Ascending aorta (tissue), 2 donors: Measurements from ENCODE around the gene HIP1R. TPM values are rescaled to one million over a fixed set of nuclear protein-coding genes. Genes with fewer than 3 reads are reported as not detected.

Experiments used
- DNase-seq, 2 donors: peaks; one replicate each; pipeline ENCODE4 v3.0.0-alpha.2; 2019; ENCODE audit warnings: low spot score in 2 of 2
- H3K27ac ChIP-seq, 2 donors: fragments of 200-600 bp; sonication (generic); one replicate each; pipeline ENCODE4 v1.5.1; 2016 to 2017; ENCODE audit warnings: mild to moderate bottlenecking in 1 of 2
- H3K27me3 ChIP-seq: fragments of 200-600 bp; sonication (generic); one replicate; pipeline ENCODE4 v1.5.1; 2017
- H3K36me3 ChIP-seq, 2 donors: fragments of 200-600 bp; sonication (generic); one replicate each; pipeline ENCODE4 v1.5.1; 2016
- H3K4me1 ChIP-seq, 2 donors: fragments of 200-600 bp; sonication (generic); one replicate each; pipeline ENCODE4 v1.5.1; 2016 to 2017; ENCODE audit warnings: mild to moderate bottlenecking in 1 of 2
- H3K4me3 ChIP-seq, 2 donors: fragments of 200-600 bp; sonication (generic); one replicate each; pipeline ENCODE4 v1.5.1; 2016 to 2017; ENCODE audit warnings: mild to moderate bottlenecking in 1 of 2
- H3K9me3 ChIP-seq, 2 donors: fragments of 200-600 bp; sonication (generic); one replicate each; pipeline ENCODE4 v1.5.1; 2016
- intact Hi-C: fragments of 100-400 bp; cut with DNase I; formaldehyde crosslinking; loops from one replicate; pipeline ENCODE4 v1.15.1; 2023
- total RNA-seq: library from RNA; depleted of rRNA; stranded (reverse); fragments of >200 nt; gene quantifications from one replicate; pipeline ENCODE4 v1.1.0, GENCODE V29; 2016
- TF ChIP-seq, protein P1 (sequence below), 3 experiments: fragments of 200-600 bp in 2 of 3; fragments of 450-650 bp in 1 of 3; sonication (generic) in 2 of 3; IDR thresholded peaks; one replicate each; pipeline ENCODE4 v1.5.1; 2016 to 2019; ENCODE audit warnings: antibody characterized with exemption in 3 of 3, mild to moderate bottlenecking in 1 of 3, moderate library complexity in 1 of 3

Gene HIP1R
- total RNA-seq, 1 donor from 2014 or later = 98.7 TPM

DNA sequence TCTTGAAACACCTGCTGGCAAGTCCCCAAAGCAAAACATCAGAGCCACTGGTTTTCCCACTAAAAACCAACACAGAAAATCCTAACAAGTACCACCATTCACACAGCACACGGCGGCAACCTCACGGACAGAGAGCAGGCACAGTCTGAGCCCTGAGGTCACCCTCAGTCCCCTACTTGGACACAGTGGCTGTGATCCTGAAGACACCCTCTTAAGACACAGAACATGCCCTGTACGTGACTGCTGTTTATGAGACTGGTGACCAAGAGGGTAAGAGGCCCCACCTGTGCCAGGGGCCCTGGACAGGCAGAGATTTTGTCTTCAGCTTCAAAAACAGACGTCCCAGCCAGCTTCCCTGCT is 29.6 kb downstream of the HIP1R start:
- TF ChIP-seq, protein P1, sequence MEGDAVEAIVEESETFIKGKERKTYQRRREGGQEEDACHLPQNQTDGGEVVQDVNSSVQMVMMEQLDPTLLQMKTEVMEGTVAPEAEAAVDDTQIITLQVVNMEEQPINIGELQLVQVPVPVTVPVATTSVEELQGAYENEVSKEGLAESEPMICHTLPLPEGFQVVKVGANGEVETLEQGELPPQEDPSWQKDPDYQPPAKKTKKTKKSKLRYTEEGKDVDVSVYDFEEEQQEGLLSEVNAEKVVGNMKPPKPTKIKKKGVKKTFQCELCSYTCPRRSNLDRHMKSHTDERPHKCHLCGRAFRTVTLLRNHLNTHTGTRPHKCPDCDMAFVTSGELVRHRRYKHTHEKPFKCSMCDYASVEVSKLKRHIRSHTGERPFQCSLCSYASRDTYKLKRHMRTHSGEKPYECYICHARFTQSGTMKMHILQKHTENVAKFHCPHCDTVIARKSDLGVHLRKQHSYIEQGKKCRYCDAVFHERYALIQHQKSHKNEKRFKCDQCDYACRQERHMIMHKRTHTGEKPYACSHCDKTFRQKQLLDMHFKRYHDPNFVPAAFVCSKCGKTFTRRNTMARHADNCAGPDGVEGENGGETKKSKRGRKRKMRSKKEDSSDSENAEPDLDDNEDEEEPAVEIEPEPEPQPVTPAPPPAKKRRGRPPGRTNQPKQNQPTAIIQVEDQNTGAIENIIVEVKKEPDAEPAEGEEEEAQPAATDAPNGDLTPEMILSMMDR (IDR thresholded peaks at IDR 0.05) = no peak
- H3K9me3 ChIP-seq = no peaks in the 10 kb centered on the region
- intact Hi-C loops = no loop called here
- DNase-seq = no peak
- H3K27ac ChIP-seq = no peak overlapping the region
- H3K27me3 ChIP-seq = no peaks in the 10 kb centered on the region
- peaks cover 65 to 80% of the 10 kb centered on the region in 2 donors for H3K36me3 ChIP-seq
- H3K4me1 ChIP-seq = peaks cover 5% of the 10 kb centered on the region in 2 donors
- no peak overlapping the region for H3K4me3 ChIP-seq

DNA sequence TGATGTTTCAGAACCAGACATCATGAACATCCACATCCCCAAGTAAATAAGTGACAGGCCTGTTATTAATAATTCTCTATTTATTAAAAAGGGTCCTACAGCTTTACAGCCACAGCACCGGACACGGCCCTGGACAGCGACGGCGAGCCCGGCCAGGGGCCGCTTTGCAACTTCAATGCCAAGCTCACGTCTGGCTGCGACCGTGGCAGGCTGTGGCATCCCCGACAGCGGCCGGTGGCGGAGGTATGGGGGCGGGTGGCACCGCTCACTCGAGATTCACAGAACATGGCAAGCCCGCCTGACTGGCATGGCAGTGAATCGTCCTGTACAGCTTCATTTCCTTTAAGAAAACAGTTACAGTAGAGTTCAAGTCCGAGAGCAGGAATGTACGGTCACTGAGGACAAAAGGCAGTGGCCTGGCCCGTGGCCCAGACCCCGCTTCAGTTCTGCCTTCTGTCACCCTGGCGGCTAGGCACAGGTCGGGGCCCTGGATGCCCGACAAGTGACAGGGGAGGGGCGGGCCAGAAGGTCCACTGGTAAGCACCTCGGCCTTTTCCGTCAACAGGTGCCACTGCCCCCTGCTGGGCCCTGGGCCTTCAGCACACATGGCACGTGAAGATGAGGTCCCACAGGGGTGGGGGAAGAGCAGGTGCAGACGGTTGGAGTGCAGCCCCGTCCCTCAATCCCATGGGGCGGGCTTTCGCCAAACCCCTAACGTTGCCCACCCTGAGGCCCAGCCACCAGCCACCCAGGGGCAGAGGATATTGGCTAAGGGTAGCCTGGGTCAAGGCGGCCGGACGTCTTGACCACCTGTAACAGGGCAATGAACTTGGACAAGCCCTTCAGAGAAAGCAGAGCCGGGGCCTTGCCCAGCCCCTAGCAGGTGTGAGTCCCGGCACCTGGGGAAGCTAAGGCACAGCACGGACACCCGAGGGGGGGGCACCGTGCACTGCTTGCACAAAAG is 30.3 kb downstream of the HIP1R start:
- Histone ChIP-seq H3K9me3 (no peaks in the 10 kb centered on the region), H3K27me3 (no peaks in the 10 kb centered on the region), H3K4me1 (peaks cover 2 to 5% of the 10 kb centered on the region in 2 donors), H3K4me3 (no peak overlapping the region), H3K36me3 (peaks cover 66 to 82% of the 10 kb centered on the region in 2 donors), H3K27ac (no peak overlapping the region)
- peak in 1 of 2 donors; percentile 56 for DNase-seq
- TF ChIP-seq, protein P1 (IDR thresholded peaks at IDR 0.05) = peak in 1 of 3 experiments; percentile 39
- intact Hi-C loops = no loop called here

DNA sequence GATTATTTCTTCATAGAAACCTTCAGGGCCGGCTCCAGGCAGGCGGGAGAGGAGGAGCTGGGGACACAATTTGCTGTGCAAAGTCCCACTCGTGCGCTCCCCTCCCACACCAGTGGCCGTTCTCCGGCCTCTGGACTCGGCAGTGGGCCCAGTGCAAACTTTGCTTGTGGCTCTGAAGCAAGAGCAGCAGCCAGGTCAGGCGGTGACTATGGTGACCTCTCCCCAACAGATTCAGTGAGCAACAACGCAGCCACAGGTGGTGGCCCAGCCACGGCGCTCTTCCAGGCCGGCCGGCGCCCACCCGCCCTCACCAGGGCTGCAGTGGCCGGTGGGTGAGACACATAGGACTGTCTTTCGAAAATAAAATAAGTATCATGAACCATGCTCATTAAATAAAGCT is 31.1 kb downstream of the HIP1R start:
- Histone ChIP-seq H3K36me3 (peaks cover 58 to 75% of the 10 kb centered on the region in 2 donors), H3K9me3 (no peaks in the 10 kb centered on the region), H3K27ac (no peak overlapping the region), H3K27me3 (no peaks in the 10 kb centered on the region), H3K4me1 (peaks cover 4 to 10% of the 10 kb centered on the region in 2 donors), H3K4me3 (no peak overlapping the region)
- intact Hi-C loops = no loop called here
- TF ChIP-seq, protein P1 (IDR thresholded peaks at IDR 0.05) = no peak
- peak in 1 of 2 donors; percentile 44 for DNase-seq

DNA sequence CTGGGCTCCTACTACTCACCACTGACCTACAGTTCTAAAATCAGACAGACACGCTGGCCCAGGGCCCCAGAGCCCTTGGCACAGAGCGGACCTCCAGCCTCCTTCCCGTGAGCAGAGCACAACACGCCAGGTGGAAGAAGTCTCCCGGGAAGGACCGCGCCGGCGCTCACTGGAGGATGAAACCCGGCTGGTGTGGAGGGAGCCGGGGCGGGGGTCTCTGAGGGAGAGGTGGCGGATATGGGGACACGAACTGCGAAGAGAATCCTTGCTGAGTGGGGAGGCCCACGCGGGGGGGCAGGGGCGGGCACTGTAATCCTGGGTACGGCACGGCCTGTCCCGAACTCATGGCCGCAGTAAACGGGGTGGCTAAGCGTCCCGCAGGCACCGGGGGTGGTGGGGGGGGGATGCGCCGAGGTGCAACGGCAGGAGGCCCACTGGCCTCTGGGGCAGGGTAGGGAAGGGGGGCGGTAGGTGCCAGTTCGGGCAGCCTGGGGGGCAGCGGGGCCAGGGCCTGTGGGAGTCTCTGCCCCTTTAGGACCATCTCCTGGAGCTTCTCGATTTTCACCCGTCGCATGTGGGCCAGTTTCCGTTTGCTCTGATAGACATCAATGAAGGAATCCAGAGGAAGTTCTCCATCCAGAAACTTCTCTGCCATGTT is 31.8 kb downstream of the HIP1R start:
- intact Hi-C loops = no loop called here
- H3K27me3 ChIP-seq = no peaks in the 10 kb centered on the region
- H3K9me3 ChIP-seq = no peaks in the 10 kb centered on the region
- H3K4me3 ChIP-seq = no peak overlapping the region
- H3K27ac ChIP-seq = no peak overlapping the region
- TF ChIP-seq, protein P1 (IDR thresholded peaks at IDR 0.05) = no peak
- peaks cover 4 to 16% of the 10 kb centered on the region in 2 donors for H3K4me1 ChIP-seq
- peaks cover 51 to 69% of the 10 kb centered on the region in 2 donors for H3K36me3 ChIP-seq
- peak in 1 of 2 donors; percentile 62 for DNase-seq

DNA sequence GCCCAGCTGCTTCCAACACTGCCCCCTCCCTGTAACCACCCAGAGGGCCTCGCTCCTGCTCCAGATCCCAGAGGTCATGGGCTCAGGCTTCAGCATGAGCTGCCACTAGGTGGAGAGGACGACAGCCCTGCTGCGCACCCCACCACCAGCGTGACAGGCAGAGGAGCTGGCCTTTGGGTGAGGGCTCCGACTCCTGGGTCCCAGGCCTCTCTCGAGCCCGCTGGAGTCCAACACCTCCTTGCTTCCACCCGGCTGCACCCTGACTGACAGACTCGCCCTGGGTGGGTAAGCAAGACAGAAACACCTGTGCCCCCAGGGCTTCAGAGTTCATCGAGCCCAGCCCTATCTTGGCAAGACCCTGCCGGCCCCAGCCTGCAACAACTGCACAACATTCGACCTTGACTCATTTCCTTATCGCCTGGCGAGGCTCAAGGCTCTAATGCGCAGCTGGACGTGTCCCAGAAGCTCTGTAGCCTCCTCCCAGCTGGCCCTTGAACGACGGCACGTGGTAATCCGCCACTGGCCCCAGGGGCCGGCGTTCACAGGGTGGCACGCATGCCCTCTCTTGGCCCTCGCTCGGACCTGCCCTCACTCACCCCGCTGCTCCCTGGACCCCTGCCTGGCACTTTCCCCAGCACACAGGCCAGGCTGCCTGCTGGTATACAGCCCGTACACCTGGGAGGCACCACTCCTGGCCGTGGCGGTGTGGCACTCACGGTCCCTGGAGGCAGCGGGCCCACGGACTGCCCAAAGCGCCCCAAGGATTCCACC is 32.6 kb downstream of the HIP1R start:
- H3K36me3 ChIP-seq = peaks cover 50 to 67% of the 10 kb centered on the region in 2 donors
- H3K4me1 ChIP-seq = peaks cover 4 to 23% of the 10 kb centered on the region in 2 donors
- H3K27me3 ChIP-seq = no peaks in the 10 kb centered on the region
- H3K4me3 ChIP-seq = no peak overlapping the region
- intact Hi-C loops = no loop called here
- H3K9me3 ChIP-seq = no peaks in the 10 kb centered on the region
- TF ChIP-seq, protein P1 (IDR thresholded peaks at IDR 0.05) = no peak
- no peak overlapping the region for H3K27ac ChIP-seq
- DNase-seq = peak in 1 of 2 donors; percentile 62
